NCI-H2171 treated with DMSO at 0.1 percent for 48 hours (cell line): ENCODE results near the gene ENO3.
A peak's percentile ranks its signal among the peaks of the same experiment; 100 is the strongest.
"Not testable (repeated sequence)": the region's sequence is repeated elsewhere in the genome, so short reads cannot be mapped to it uniquely, and the experiment has no call there.

Experiments used
- DNase-seq: peaks from one replicate; lab custom pipeline; 2025; lab: John Stamatoyannopoulos, UW

Gene ENO3

GRCh38 chr17:4950746-4951204 is at the start of gene ENO3:
ENO3 (plus strand) TSS chr17:4951119; CDS start chr17:4951830, 711 bp downstream.
- DNase-seq = peak; percentile 27

DNA sequence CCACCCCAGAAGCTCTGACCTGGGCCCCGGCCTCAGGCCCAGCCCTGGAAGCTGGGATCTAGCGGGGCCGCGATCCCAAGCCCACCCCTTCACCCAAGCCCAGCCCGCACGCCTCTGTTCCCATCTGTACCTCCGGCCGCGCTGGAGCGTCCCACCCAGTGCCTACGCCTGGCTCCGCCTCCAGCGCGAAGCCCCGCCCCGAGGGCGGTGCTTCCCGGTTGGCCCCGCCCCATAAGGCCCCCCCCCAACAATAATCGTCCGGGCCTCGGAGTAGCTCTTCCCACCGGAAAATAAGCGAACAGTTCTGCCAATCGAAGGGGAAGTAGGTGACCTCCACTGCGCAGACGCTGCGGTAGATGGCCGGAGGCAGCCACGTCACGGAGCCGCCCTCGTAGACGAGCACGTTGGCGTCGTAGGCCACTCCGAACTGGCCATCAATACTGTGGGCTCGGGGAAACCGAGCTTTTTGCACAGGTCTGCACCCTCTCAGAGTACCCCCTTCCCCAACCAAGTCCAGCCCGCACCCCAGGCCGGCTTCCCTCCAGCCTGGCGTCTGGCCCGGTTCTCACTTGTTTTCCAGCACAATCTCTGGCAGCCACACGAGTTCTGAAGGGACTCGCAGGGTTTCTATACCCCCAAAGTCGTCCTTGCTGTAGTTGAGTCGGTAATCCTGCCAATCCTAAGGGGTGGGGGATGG is 49.1 kb upstream of the ENO3 start:
- DNase-seq = no peak

DNA sequence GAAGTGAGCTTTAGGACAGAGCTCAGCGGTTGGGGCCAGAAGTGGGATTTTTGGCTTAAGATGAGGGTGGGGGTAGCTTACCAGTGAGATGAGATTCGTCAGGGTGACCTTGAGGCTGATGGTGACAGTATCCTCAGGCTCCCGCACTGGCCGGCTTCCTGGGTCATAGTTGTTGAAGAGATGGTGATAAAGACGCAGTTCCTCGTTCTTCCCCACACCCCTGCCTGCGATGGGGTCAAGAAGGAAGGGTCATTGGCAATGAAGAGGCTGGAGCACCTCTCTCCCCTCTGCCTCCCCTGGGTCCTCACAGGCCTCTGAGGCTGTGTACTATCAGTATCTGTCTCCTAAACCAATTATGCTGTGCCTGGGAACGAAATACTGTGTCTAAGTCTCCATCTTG is 48.4 kb upstream of the ENO3 start:
- no peak for DNase-seq

GRCh38 chr17:4903051-4903818 is 47.7 kb upstream of the ENO3 start, which contains the start of gene CHRNE:
CHRNE (minus strand) TSS chr17:4903098; CDS start chr17:4903063, 35 bp downstream.
- DNase-seq = peak; percentile 84

DNA sequence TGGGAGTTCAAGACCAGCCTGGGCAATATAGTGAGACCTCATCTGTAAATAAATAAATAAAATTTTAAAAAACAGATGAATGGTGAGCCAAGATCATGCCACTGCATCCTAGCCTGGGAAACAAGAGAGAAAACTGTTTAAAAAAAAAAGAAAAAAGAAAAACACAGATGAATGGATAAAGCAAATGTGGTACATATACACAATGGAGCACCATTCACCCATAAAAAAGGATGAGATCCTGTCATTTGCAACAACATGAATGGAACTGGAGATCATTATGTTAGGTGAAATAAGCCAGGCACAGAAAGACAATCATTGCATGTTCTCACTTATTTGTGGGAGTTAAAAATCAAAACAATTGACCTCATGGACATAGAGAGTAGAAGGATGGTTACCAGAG is 44.3 kb upstream of the ENO3 start:
- not testable (repeated sequence) for DNase-seq

DNA sequence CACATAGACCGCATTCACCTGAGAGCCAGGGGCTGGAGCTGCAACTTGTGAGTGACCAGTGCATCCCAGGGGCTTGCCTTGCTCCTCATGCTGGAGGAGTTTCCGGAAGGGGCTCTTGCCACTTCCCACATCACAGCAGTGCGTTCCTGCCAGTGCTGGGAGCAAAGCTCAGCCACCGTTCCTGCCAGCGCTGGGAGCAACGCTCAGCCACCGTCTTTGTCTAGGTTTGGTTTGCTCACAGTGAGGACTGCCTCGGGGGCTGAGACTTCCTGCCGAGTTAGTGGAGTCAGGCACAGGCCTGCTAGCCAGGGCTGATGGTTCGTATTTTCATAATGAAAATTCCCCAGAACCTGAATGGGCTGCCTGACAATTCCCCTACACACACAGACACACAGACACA is 42.6 kb upstream of the ENO3 start:
- DNase-seq = no peak

DNA sequence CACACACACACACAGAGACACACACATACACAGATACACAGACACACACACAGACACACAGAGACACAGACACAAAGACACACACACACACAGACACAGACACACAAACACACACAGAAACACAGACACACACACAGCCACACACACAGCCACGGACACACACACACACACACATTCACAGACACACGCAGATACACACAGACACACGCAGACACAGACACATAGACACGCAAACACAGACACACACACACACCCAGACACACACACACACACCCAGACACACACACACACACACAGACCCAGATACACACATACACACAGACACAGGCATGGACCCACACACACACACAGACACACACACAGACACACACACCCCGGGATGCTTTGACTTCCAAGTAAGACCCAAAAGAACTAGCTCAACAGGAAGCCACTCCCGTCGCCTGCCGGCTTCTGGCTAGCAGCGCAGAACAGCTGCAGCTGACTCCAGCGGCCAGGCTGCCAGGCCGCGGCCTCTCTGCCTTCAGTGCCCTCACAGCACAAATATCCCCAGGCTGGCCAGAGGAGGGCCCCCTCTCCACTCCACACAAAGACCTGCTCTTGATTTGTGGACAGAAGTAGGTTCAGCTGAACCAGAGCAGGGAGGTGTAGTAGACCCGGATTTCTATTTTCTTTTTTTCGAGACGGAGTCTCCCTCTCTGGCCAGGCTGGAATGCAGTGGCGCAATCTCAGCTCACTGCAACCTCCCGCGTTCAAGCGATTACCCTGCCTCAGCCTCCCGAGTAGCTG is 42.0 kb upstream of the ENO3 start:
- DNase-seq = peak; percentile 36

GRCh38 chr17:4913994-4914393 is 36.9 kb upstream of the ENO3 start:
- DNase-seq = no peak

GRCh38 chr17:4914551-4914950 is 36.4 kb upstream of the ENO3 start:
- not testable (repeated sequence) for DNase-seq

GRCh38 chr17:4919511-4920047 is 31.3 kb upstream of the ENO3 start:
- no peak for DNase-seq

DNA sequence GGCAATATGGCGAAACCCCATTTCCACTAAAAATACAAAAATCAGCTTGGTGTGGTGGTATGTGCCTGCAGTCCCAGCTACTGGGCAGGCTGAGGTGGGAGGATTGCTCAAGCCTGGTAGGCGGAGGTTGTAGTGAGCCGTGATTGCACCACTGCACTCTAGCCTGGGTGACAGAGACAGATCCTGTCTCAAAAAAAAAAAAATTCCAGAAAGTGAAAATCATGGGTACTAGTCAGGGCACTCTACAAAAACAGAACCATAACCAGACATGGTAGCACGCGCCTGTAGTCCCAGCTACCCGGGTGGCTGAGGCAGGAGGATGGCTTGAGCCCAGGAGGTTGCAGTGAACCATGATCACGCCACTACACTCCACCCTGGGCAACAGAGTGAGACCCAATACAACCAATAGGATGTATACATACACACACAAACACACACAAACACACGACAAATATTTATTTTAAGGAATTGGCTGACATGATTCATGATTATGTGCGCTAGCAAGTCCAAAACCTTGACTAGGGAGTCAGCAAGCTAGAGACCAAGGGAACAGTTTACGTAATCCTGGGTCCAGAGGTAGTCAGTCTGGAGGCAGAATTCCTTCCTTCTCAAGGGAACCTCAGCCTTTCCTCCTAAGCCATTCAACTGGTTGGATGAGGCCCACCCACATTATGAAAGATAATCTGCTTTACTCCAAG is 30.4 kb upstream of the ENO3 start:
- DNase-seq = no peak

DNA sequence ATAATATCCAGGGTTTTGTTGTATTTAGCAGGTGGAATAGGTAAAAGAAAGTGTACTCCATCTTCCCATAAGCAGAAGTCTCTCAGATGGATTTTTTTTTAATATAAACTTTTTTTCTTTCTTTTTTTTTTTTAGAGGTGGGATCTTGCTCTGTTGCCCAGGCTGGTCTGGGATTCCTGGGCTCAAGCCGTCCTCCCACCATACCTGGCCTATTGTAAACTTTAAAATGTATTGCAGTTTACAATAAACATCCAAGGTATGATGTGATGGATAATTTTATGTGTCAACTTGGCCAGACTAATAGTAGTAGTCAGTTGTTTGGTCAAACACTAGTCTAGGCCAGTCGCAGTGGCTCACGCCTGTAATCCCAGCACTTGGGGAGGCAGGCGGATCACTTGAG is 29.6 kb upstream of the ENO3 start:
- no peak for DNase-seq

DNA sequence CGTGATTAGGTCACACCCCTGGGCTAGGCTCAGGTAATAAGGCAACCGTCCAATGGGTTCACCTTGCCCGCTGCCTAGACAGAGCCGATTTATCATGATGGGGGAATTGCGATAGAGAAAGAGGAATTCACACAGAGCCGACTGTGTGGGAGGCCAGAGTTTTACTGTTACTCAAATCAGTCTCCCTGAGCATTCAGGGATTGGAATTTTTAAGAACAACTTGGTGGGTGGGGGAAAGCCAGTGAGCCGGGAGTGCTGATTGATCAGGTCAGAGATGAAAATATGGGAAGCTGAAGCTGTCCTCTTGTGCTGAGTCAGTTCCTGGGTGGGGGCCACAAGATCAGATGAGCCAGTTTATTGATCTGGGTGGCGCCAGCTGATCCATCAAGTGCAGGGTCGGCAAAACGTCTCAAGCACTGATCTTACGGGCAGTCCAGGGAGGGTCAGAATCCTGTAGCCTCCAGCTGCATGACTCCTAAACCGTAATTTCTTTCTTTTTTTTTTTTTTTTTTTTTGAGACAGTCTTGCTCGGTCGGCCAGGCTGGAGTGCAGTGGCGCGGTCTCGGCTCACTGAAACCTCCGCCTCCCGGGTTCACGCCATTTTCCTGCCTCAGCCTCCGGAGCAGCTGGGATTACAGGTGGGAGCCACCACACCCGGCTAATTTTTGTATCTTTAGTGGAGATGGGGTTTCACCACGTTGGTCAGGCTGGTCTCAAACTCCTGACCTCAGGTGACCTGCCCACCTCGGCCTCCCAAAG is 24.2 kb upstream of the ENO3 start:
- not testable (repeated sequence) for DNase-seq

- no peak for DNase-seq
These were observed 22.0 kb upstream of the ENO3 start for GRCh38 chr17:4928881-4929280.

DNA sequence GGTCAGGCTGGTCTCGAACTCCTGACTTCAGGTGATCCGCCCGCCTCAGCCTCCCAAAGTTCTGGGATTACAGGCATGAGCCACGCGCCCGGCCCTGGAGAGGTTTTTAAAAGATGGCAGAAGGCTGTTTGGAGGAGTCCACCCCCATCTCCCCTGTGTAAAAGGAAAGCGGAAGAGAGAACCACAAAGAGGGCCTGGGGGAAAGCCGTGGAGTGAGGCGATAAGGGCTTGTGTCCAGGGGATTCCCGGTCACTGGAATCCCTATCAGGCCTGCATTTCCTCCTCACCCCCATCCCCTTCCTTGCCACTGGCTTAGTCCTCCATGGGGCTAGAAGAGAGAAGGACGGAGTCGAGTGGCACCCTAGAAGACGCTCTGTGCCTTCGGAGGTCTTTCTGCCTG is 19.0 kb upstream of the ENO3 start, which contains the start of gene GP1BA:
GP1BA (plus strand) TSS at position 315 of the 400 bp plus-strand sequence. CDS start 328 bp downstream, outside the sequence.
- no peak for DNase-seq

GRCh38 chr17:4932756-4933155 is 18.2 kb upstream of the ENO3 start:
- no peak for DNase-seq

GRCh38 chr17:4933646-4934045 is 17.3 kb upstream of the ENO3 start:
- DNase-seq = no peak

DNA sequence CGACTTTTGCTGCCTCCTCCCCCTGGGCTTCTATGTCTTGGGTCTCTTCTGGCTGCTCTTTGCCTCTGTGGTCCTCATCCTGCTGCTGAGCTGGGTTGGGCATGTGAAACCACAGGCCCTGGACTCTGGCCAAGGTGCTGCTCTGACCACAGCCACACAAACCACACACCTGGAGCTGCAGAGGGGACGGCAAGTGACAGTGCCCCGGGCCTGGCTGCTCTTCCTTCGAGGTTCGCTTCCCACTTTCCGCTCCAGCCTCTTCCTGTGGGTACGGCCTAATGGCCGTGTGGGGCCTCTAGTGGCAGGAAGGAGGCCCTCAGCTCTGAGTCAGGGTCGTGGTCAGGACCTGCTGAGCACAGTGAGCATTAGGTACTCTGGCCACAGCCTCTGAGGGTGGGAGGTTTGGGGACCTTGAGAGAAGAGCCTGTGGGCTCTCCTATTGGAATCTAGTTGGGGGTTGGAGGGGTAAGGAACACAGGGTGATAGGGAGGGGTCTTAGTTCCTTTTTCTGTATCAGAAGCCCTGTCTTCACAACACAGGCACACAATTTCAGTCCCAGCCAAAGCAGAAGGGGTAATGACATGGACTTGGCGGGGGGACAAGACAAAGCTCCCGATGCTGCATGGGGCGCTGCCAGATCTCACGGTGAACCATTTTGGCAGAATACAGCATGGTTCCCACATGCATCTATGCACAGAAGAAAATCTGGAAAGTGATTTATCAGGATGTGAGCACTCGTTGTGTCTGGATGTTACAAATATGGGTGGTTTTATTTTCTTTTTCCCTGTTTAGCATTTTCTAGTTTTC is 16.5 kb upstream of the ENO3 start:
- DNase-seq = no peak

DNA sequence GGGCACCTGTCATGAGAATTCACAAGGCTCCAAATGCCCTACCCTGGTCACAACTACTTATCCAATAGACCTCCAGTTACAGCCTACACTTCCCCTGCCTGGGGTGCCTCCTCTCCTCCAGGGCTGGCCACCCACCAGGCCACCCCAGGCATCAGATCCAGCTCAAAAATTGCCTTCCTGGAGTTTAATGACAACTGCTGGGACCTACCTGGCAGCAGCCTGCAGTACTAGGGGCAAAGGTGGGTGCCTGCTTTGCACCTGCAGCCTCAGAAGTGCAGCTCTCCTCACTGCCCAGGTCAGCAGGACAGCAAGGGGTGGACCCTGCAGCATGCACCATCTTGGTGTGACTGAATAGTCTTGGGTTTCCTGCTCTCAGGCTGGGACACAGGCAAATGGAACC is 15.3 kb upstream of the ENO3 start:
- DNase-seq = no peak

DNA sequence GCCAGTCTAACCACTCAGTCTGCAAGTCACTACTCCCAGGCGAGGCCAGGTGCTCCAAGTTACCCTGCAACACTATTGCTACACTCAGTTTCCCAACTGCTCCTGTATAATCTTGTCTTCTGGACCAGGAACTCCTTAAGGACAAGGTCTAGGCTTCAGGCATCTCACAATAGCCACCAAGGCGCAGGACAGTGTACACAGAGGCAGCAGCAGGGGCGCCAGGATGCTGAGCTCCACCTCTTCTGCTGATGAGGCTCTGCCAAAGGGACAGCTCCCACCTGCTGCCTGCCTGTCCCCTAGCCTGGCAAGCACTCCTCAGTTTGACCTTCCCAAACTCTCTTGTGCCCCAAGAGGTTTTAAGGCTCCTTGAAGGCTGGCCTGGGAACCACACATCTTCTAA is 14.5 kb upstream of the ENO3 start:
- no peak for DNase-seq
